Jurkat, Clone E6-1 (cell line): ENCODE results near the gene GPR75.

Experiments
- DNase-seq: peaks from one replicate; pipeline ENCODE4 v3.0.0-alpha.2; 2011; ENCODE audit warnings: low read depth, low spot score
- H3K4me3 ChIP-seq: 2 replicates; pipeline ENCODE4 v1.5.1; 2011; ENCODE audit warnings: mild to moderate bottlenecking, low read length, control low read depth, moderate library complexity

The GPR75 gene

DNA sequence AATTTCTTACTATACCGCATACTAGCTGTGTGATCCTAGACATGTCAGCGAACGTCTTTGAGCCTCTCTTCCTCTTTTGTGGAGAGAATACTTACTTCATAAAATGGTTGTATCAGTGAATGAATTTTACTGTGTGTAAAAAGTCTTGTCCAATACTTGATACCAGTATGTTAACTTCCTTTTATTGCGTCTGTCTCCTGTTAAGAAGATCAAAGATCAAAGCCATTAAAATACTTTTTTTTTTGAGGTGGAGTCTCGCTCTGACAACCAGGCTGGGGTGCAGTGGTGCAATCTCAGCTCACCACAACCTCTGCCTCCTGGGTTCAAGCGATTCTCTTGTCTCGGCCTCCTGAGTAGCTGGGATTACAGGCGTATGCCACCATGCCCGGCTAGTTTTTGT, 39.7 kb downstream of the GPR75 start:
- no peak for DNase-seq
- H3K4me3 ChIP-seq = no peak overlapping the region

DNA sequence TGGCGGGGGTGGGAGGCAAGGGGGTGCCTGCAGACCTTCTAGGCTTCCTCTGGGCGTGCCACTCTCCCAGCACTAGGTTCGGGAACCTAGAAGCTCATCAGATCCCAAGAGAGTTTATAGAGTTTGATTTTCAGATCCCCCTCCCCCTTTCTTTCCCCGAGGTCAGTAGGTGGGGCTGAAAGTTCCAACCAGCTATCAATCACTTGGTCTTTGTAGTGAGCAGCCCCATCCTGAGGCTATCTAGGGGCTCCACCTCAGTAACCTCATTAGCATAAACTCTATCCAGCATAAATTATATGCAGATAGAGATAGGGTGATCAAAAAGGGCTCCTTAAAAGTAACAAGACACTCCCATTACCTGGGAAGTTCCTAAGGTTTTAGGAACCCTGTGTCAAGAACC, 40.1 kb downstream of the GPR75 start:
- no peak for DNase-seq
- H3K4me3 ChIP-seq = no peak overlapping the region

DNA sequence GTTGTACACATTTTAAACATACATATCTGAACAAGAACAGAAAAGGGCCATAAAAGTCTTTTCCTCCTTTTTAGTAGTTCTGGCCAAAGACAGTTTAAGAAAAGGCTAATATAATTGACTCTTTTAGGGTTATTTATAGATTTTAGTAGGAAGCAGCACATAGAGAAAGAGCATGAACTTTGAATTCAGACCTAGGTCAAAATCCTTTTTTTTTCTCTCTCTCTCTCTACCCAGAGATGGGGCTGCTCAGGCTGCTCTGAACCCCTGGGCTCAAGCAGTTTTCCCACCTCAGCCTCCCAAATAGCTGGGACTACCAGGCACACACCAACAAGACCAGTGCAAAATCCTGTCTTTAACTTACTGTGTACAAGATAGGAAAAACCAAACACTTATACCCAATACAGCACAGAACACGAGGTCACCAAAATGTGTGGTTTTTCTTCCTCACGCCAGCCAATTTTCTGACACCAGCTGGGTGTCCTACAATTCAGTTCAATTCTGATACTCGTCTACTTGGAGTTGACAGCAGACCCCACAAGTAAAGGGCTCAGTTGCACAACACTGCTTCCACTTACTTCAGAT, 40.8 kb downstream of the GPR75 start:
- H3K4me3 ChIP-seq = no peak overlapping the region
- no peak for DNase-seq

DNA sequence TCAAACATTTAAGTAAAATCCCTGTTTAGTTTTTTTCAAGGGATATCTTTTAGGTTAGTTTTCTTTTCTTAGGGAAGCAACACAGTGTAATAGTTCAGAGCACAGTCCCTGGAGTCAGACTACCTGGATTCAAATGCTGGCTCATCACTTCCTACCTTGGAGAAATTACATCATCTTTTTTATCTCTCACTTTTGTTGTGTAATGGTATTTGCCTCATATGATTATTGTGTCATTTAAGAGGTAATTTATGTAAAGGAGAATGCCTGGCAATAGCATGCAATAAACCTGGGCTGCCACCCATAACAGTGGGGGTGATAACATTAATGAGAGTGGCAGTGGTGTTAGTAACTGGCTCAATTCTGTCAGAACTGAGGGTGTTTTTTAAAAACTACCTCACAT, 46.6 kb downstream of the GPR75 start:
- no peak overlapping the region for H3K4me3 ChIP-seq
- DNase-seq = no peak

DNA sequence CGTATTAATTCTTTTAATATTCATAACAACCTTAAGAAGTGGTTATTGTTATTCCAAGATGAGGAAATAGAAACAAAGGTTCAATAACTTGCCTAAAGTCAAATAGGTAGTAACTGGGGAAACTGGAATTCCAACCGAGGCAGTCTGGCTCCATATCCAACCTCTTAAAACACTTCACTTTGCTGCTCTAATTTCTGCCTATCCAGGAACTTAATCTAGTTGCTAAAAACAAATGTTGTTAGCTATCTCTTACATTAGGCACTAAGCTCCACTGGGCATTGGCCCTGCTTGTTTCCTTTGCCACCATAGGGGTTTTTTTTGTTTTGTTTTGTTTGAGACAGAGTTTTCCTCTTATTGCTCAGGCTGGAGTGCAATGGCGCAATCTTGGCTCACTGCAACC, 48.2 kb downstream of the GPR75 start:
- no peak overlapping the region for H3K4me3 ChIP-seq
- DNase-seq = no peak
